ENCODE measurements around the gene KDM5D. TPM values are rescaled to one million over a fixed set of nuclear protein-coding genes. Genes with fewer than 3 reads are reported as not detected.

The KDM5D gene
- not detected for total RNA-seq
- long read RNA-seq, result 0 reads

GRCh38 chrY:19744381-19745378 is at the start of gene KDM5D:
Gene KDM5D (minus strand): TSS chrY:19744726. CDS start chrY:19744534, 192 bp downstream.
- no peak for DNase-seq (ENCODE audit: low spot score)
- intact Hi-C loops (cut with DNase I), result no loop called here

- intact Hi-C loops (cut with DNase I), result no loop called here
- no peak for DNase-seq (ENCODE audit: low spot score)
These were observed 23.8 kb upstream of the KDM5D start for GRCh38 chrY:19768375-19768774.

DNA sequence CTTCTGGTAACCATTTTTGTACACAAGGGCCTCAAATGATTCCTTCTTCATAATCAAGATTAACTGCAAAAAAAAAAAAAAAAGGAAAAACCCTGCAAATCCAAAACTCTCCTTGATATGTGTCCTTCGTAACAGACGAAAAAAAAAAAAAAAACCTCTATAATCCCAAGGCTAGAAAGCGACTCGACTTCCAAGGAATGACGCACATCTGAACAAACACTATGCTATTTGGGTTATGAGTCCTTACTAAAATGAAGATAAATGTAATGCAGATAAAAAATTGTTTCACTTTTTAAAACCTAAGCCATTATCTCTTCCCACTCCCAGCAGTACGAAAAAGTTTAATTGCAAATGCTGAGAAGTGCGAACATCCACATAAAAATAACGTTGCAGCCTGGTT is 1.2 kb downstream of the KDM5D start:
- intact Hi-C loops (cut with DNase I), result no loop called here
- no peak for DNase-seq (ENCODE audit: low spot score)

DNA sequence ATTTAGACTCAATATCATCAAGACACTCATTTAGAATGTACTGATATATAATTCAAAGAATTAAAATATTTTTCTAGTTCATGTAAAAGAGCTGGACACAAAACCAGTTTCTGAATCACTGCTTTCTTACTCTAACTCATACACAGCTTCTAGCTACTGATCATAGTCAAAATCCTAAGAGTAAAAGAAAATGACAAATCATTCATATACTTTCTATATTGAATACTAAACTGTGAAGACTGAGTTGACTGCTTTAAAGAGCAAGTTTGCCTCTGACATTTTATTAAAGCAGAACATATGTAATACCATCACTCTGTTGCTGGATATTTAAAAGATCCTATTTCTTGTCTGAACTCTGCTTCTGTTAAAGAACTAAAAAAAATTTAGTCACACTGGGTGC is 2.4 kb downstream of the KDM5D start:
- DNase-seq (ENCODE audit: low spot score), result no peak
- intact Hi-C loops (cut with DNase I), result no loop called here

DNA sequence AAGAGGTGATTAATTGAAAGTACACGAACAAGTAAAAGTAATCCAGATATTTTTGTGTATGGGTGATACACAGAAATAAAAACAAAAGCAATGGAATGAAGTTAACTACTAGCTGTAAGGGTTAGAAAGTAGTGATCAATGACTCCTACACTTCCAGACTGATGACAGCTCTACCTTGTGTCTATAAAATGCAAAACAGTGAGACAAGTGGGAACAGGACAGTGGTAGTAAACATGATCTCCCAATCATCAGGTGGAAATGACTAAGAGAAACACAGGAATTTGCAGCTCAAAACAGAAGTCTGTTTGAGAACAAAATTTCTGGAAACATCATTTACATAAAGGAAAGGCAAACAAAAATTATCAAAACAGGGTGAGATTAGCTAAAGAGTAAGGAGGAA is 10.1 kb downstream of the KDM5D start:
- DNase-seq (ENCODE audit: low spot score), result no peak
- intact Hi-C loops (cut with DNase I), result no loop called here

DNA sequence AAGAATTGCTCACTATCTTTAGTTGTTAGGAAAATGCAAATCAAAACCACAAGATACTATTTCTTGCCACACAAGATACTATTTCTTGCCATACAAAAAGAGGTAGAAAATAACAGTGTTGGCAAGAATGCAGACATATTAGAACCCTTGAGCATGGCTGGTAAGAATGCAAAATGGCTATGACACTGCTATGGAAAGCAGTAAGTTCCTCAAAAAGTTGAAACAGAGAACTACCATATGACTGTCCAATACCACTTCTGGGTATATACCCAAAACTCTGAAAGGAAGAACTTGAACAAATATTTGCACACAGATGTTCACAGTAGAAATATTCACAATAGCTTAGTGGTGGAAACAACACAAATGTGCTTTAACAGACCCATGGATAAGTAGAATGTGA is 26.6 kb downstream of the KDM5D start:
- DNase-seq (ENCODE audit: low spot score), result no peak
- intact Hi-C loops (cut with DNase I), result no loop called here

DNA sequence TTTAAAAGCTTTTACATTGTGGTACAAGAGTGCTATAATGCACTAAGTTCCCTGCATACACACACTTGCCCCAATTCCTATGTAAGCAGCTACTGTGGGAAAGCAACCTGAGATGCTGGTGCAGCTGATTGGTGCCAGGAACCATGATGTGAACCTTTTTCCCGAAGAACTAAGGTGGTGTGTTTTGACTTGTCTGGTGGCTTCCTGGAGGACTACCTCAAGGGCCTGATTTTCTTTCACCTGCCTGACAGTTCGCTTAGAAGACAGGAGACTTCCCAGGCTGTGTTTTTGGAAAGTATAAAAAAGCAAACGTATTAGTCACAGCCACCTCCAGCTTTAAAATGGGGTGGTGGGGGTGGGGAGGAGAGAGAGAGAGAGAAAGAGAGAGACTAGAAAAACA is 27.4 kb downstream of the KDM5D start:
- intact Hi-C loops (cut with DNase I), result no loop called here

GRCh38 chrY:19715226-19715625 is 29.3 kb downstream of the KDM5D start:
- intact Hi-C loops (cut with DNase I), result no loop called here
- no peak for DNase-seq (ENCODE audit: low spot score)

More for the DNA sequence above, 27.4 kb downstream of the KDM5D start:
- no peak for DNase-seq (ENCODE audit: low spot score)

DNA sequence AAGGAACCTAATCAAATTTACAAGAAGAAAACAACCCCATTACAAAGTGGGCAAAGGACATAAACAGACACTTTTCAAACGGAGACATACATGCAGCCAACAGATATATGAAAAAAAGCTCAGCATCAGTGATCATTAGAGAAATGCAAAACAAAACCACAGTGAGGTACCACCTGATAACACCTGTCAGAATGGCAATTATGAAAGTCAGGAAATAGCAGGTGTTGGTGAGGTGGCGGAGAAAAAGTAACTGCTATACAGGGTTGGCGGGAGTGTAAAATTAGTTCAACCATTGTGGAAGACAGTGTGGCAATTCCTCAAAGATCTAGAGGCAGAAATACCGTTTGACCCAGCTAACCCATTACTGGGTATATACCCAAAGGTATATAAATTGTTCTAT is 31.1 kb downstream of the KDM5D start:
- DNase-seq (ENCODE audit: low spot score), result no peak
- intact Hi-C loops (cut with DNase I), result no loop called here

DNA sequence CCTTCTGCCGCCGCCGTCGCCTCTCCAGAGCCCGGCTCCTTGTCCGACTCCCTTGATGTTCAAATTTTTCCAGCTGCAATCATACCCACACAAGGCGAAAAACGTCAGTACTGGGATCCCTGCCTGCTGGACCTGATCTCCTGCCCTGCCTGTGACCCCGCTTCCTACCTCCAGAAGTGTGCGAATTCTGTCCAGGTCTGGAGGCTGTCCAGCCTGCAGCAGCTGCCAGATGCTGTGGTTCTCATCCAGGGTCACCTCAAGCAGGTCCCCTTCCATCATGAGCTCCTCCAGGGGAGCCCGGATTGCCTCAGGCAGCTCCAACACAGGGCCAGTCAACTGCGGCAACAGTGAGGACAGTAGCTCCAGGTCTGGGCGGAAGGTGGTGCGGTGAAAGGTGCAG is 38.3 kb downstream of the KDM5D start:
- no peak for DNase-seq (ENCODE audit: low spot score)
- intact Hi-C loops (cut with DNase I), result no loop called here

- no peak for DNase-seq (ENCODE audit: low spot score)
- intact Hi-C loops (cut with DNase I), result no loop called here
These were observed 46.0 kb downstream of the KDM5D start for GRCh38 chrY:19698495-19698894.

- intact Hi-C loops (cut with DNase I), result no loop called here
These were observed 63.7 kb downstream of the KDM5D start for GRCh38 chrY:19680821-19681220.

More at GRCh38 chrY:19680821-19681220, 63.7 kb downstream of the KDM5D start:
- no peak for DNase-seq (ENCODE audit: low spot score)
